HG03457 (cell line): Measurements from ENCODE around the gene IARS2.
"Not testable (repeated sequence)": the region's sequence is repeated elsewhere in the genome, so short reads cannot be mapped to it uniquely, and the experiment has no call there.

Experiments used
- ATAC-seq: cut with Tn5 transposase; IDR thresholded peaks from one replicate; pipeline ENCODE4 v1.9.1; 2021; ENCODE audit warnings: moderate number of reproducible peaks; ENCODE audit not compliant: unreplicated experiment

Gene IARS2

GRCh38 chr1:220110473-220110872 lies 16.5 kb downstream of the IARS2 start:
- not testable (repeated sequence) for ATAC-seq

DNA sequence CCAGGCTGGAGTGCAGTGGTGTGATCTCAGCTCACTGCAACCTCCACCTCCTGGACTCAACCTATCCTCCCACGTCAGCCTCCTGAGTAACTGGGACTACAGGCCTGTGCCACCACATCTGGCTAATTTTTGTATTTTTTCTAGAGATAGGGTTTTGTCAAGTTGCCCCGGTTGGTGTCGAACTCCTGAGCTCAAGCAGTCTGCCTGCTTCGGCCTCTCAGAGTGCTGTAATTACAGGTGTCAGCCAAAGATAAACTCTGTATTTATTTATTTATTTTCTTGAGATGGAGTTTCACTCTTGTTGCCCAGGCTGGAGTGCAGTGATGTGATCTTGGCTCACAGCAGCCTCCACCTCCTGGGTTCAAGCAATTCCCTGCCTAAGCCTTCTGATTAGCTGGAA lies 18.7 kb downstream of the IARS2 start:
- ATAC-seq = not testable (repeated sequence)

- no peak for ATAC-seq
These were observed 19.3 kb downstream of the IARS2 start for GRCh38 chr1:220113136-220113695.

- ATAC-seq = no peak
These were observed 25.1 kb downstream of the IARS2 start for GRCh38 chr1:220119043-220119512.

GRCh38 chr1:220121791-220122530 lies 28.0 kb downstream of the IARS2 start:
- ATAC-seq = no peak

GRCh38 chr1:220123066-220123465 lies 29.1 kb downstream of the IARS2 start:
- no peak for ATAC-seq

DNA sequence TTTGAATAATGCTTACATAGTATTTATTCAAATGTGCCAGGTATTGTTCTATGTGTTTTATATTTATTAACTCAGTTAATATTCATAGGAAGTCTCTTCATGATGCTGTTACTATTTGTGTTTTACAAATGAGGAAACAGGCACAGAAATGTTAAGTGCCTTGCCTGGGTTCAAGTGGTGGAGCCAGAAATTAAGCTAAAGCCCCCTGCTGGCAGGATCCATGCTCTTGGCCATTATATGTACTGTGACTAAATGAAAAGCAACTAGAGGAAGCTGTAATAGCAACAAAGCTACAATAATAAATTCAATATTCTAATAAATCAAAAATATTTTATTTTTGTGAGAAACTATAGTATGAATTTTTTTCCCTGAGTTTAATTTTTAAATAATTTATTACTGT lies 30.0 kb downstream of the IARS2 start:
- no peak for ATAC-seq

DNA sequence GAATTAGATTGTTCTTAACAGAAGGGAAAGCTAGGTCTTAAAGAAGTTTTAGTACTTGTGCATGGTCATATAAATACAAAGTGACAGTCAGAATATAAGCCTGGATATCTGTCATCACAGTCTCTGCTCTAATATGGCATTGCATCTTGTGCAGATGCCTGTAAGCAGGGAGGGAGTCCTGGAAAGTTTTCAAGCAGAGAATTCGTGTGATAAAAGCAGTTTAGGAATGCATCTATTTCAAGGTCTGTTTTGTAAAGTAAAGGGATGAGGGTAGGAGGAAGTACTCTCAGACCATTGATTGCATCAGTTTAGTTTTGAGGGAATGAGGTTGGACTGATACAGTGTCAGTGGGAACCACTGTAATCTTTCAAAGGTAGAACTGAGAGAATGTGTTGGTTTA lies 30.6 kb downstream of the IARS2 start:
- ATAC-seq = no peak

GRCh38 chr1:220127076-220127475 lies 33.1 kb downstream of the IARS2 start:
- no peak for ATAC-seq

- no peak for ATAC-seq
These were observed 35.7 kb downstream of the IARS2 start for GRCh38 chr1:220129479-220130210.

DNA sequence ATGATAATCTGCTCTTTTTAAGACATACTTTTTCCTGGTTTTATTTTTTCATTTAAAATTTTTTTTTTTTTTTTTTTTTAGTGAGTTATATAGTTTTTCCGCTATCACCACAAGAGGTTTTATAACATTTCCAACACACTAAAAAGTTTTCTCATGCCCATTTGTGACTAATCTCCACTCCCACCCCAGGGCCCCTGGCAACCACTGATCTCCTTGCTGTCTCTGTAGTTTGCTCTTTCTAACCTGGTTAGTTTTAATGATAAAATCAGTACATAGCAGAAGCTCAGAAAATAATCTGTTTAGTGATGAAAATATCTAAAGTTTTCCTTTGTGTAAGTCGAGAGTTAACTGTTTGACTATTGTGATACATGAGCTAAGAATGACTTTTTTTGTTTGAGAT lies 41.8 kb downstream of the IARS2 start:
- no peak for ATAC-seq

GRCh38 chr1:220137019-220137786 lies 43.3 kb downstream of the IARS2 start:
- ATAC-seq = no peak

GRCh38 chr1:220139966-220140365 lies 46.0 kb downstream of the IARS2 start:
- no peak for ATAC-seq

DNA sequence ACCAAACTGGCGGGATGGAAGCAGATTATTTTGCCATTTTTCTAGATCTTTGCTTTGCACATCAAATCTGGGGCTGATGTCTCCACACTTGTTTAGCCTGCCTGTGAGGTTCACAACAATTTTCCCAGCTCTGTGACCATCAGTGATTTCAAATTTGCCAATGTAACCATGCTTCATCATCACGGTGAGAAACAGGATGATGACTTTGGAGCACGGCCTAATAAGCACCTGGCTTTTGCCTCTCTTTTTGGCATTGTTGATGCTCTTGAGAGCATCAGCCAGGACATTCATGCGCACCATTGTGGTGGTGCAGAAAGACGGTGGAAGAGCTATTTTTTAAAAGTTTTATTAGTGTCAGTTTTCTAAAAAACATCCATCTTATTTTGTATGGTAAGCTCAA lies 50.1 kb downstream of the IARS2 start:
- no peak for ATAC-seq

GRCh38 chr1:220149742-220150141 lies 55.8 kb downstream of the IARS2 start:
- no peak for ATAC-seq

GRCh38 chr1:220151454-220151853 lies 57.5 kb downstream of the IARS2 start:
- ATAC-seq = no peak

- no peak for ATAC-seq
These were observed 59.2 kb downstream of the IARS2 start for GRCh38 chr1:220153147-220153546.

GRCh38 chr1:220156620-220157146 lies 62.8 kb downstream of the IARS2 start:
- no peak for ATAC-seq

- no peak for ATAC-seq
These were observed 63.8 kb downstream of the IARS2 start for GRCh38 chr1:220157738-220158137.

- ATAC-seq = not testable (repeated sequence)
These were observed 64.6 kb downstream of the IARS2 start for GRCh38 chr1:220158530-220158929.

DNA sequence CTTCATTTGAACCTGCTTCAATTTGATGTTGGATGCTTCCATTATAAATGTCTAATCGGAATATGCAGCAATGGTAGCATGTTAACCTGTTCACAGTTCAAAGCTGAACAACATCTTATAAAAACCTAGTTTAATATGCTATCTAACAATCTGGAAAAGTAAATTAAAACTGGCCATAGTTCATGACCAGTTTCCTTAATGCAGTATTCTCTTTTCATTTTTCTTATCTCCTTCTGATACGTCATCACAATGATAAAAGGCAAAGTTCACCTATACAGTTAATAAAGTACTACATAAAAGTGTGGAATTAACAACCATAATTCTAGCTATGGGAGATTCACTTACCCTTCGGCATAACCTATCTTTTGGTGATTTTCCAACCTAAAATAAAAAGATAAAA lies 65.1 kb downstream of the IARS2 start:
- ATAC-seq = no peak
